ENCODE data around the gene STX16. TPM values are rescaled to one million over a fixed set of nuclear protein-coding genes. Genes with fewer than 3 reads are reported as not detected.
"Not testable (repeated sequence)": the region's sequence is repeated elsewhere in the genome, so short reads cannot be mapped to it uniquely, and the experiment has no call there.

STX16 gene
- polyA plus RNA-seq, 6 donors from 2014 or later = 15.7 to 35.7 (median 20.8) TPM

DNA sequence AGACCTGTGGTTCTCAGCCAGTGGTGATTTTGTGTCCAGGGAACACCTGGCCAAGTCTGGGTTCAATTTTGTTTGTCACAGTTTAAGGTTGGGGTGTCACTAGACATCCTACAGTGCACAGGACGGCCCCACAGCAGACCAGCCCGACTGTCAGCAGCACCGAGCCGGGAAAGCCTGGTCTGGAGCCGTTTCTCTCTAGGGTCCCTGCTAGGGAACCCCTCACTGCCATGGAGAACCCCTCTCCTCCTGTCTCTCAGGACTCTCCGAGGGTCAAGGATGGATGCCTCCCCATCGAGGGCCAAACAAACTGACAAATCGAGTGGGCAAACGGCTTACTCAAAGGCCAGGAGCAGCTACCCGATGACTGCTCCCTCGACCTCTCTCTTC, 15.8 kb upstream of the STX16 start:
- no peak for ATAC-seq (ENCODE audit: low read depth in 2 of 2)
- peak overlapping the region in 5 of 8 donors; percentile 59 to 88 (median 80) for H3K4me3 Mint-ChIP-seq
- H3K9me3 Mint-ChIP-seq = no peaks in the 10 kb centered on the region
- peaks cover 48 to 72% (median 62%) of the 10 kb centered on the region in 3 donors for H3K27me3 Mint-ChIP-seq
- DNase-seq = no peak
- H3K36me3 Mint-ChIP-seq = no peaks in the 10 kb centered on the region
- peaks cover 3 to 16% (median 13%) of the 10 kb centered on the region in 3 donors for H3K4me1 Mint-ChIP-seq
- H3K27ac Mint-ChIP-seq = peak overlapping the region in 1 of 6 donors; percentile 63

DNA sequence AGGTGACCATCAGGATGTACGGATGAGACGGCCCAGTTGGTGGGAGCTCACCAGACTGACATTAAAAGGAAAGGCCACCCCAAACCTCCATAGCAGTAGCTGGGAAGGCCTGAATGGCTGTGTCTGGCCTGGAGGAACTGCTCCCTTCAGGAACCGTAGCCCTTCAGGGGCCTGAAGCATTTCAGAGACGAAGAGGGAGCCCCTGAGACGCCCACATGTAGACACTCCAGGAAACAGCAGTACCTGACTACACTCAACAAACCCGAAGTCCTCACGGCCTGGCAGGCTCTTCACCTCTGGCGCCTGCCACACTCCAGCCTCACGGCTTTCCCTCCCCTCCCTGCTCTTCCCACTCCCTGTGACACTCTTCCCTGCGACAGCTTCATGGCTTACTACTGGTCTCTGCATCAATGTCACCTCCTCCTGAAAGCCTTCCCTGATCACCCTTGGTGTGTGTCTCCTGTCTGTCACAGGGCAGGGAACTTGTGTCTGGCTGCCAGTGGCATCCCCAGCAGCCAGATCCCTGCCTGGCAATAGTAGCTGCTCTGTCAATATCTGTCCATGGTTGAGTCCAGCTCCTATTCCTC, 14.6 kb upstream of the STX16 start:
- no peaks in the 10 kb centered on the region for H3K9me3 Mint-ChIP-seq
- no peaks in the 10 kb centered on the region for H3K36me3 Mint-ChIP-seq
- no peak overlapping the region for H3K4me3 Mint-ChIP-seq
- H3K27ac Mint-ChIP-seq = no peak overlapping the region
- no peak for DNase-seq
- H3K4me1 Mint-ChIP-seq = peaks cover 3 to 16% (median 13%) of the 10 kb centered on the region in 3 donors
- ATAC-seq (ENCODE audit: low read depth in 2 of 2) = no peak
- peaks cover 59 to 74% (median 63%) of the 10 kb centered on the region in 3 donors for H3K27me3 Mint-ChIP-seq

DNA sequence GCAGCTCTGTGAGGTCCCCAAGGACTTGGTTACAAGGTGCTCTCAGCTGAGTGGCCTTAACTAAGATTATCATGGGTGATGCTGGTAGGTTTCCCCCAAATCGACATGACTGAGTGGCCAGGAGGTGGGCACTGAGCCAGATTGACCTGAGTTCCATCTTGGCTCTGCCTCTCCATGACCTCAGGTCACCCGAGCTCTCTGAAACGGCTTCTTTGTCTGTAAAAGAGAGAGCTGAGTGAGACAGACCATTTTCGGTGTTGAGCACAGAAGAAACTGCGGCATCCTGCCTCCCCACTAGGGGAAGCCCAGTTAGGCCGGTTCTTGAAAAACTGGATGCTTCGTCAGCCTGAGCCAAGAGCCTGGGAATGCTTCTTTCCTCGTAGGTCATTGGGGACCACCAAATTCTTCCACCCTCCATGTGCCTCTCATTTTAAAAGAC, 14.1 kb upstream of the STX16 start:
- DNase-seq = no peak
- H3K27ac Mint-ChIP-seq = no peak overlapping the region
- peaks cover 57 to 73% (median 64%) of the 10 kb centered on the region in 3 donors for H3K27me3 Mint-ChIP-seq
- ATAC-seq (ENCODE audit: low read depth in 2 of 2) = no peak
- no peaks in the 10 kb centered on the region for H3K9me3 Mint-ChIP-seq
- H3K36me3 Mint-ChIP-seq = no peaks in the 10 kb centered on the region
- peaks cover 3 to 16% (median 13%) of the 10 kb centered on the region in 3 donors for H3K4me1 Mint-ChIP-seq
- H3K4me3 Mint-ChIP-seq = no peak overlapping the region

DNA sequence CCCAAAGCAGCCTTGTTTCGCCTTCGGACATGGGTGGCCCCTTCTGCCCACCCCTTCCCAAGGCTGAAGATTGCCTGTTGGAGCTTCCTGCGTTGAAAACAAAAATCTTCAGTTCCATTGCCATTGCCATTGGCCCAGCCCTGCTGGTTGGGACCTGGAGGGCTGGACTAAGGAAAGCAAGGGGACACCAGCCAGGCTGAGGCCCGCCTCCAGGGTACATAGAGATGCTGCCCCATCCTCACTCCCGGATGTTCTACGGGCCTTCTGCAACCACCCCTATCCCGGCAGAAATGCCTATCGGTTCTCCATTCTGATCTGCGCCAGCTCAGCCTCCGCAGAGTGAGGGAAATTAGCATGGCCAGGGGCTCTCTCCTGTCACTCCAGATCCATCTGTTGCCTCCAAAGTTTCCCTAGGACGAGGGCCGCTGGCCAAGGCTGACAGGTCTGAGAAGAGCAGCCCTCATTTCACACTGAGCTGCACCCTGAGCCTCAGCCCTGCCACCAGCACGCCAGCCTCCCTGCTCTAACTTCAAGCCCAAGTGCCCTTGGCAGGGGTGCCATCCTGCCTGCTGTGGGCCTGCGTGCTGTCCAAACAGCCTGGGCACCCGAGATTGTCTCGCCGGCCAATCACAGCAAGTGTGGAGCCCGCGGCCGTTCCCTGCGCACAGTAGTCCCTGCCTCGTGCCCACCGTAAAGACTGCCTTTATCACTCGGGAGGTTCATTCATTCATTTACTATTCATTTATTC, 13.4 kb upstream of the STX16 start:
- Mint-ChIP-seq H3K27me3 (peaks cover 56 to 73% (median 64%) of the 10 kb centered on the region in 3 donors), H3K27ac (peak overlapping the region in 1 of 6 donors; percentile 65)

DNA sequence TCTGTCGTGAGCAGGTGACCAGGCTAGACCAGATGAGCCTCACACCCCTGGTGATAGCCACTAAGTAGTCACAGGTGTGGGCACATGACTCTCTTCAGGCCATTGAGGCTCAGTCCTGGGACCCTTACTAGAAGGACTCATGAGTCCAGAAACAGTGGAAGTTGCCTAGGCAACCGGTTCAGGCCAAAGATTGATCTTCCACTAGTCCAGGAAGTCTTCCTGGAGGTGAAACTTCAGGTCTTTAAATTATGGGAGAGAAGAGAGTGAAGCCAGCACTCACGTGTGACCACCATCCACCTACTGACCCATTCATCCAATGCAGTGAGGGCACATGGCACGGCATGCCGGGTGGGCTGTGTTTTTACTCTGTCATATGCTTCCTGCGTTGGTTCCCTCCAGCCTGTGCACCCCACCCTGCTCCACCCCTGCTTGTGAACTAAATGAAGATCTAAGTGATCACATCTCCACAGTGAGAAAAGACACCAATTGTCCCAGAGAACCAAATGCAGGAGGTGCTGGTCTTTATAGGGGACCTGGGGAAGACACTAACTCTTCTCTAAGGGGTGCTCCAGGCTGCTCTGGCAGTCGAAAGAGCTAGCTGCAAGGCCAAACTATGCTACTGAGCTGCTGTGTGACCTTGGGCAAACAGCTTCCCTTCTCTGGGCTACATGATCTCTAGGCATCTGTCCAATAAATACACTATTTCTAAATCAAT, 12.5 kb upstream of the STX16 start:
- Mint-ChIP-seq H3K4me1 (peaks cover 3 to 16% (median 13%) of the 10 kb centered on the region in 3 donors), H3K4me3 (no peak overlapping the region), H3K27ac (no peak overlapping the region), H3K36me3 (no peaks in the 10 kb centered on the region), H3K9me3 (no peaks in the 10 kb centered on the region), H3K27me3 (peaks cover 50 to 75% (median 66%) of the 10 kb centered on the region in 3 donors)
- ATAC-seq (ENCODE audit: low read depth in 2 of 2) (no peak), DNase-seq (no peak)

More for the DNA sequence above, 13.4 kb upstream of the STX16 start:
- DNase-seq (no peak), ATAC-seq (ENCODE audit: low read depth in 2 of 2) (no peak)
- Mint-ChIP-seq H3K36me3 (no peaks in the 10 kb centered on the region), H3K4me3 (no peak overlapping the region), H3K4me1 (peaks cover 3 to 16% (median 13%) of the 10 kb centered on the region in 3 donors), H3K9me3 (no peaks in the 10 kb centered on the region)

DNA sequence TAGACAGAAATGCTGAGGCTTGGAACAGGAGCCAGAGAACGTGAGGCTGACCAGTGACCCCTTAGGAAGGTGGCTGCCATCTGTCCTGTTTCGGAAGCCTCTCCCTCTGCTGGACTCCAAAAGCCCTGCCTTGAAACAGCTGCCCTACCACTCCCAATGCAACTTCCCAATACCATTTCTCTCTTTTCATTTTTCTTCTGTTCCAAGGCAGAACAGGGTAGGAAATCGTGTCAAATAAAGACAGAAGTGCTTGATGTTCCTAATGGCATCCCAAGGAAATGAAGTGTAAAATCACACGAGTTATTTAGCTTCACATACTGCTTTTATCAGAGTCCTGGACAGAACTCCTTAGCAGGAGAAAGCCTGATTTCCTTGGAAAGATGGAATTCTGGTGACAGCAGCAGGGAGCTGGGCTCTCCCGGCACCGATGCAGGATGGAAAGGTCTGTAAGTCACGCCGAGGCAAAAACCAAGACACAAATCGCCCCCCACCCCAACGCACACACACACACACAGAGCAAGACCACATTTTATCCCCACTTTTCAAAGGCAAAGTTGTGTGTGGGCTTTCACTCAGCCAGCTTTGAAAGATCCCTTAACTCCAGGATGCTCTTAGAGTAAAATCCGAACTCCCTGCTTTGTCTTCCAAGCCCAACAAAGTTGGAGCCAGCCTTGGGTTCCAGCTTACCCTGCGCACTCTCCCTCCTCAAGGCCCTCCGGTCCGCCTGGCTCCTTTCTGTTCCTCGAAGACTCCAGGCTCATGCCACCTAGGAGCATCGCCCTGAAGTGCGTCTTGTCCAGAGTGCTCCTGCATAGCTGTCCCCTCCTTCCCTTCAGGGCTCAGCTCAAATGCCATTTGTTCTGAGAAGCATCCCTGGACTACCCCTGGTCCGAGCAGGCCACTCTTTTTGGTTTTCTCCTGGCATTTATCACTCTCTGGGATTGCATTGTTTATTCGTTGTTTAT, 11.6 kb upstream of the STX16 start:
- ATAC-seq (ENCODE audit: low read depth in 2 of 2) (no peak), DNase-seq (no peak)
- H3K27ac Mint-ChIP-seq = no peak overlapping the region
- H3K9me3 Mint-ChIP-seq = no peaks in the 10 kb centered on the region
- H3K4me1 Mint-ChIP-seq = peaks cover 3 to 9% (median 7%) of the 10 kb centered on the region in 3 donors
- H3K27me3 Mint-ChIP-seq = peaks cover 49 to 79% (median 70%) of the 10 kb centered on the region in 3 donors
- no peaks in the 10 kb centered on the region for H3K36me3 Mint-ChIP-seq
- H3K4me3 Mint-ChIP-seq = no peak overlapping the region

DNA sequence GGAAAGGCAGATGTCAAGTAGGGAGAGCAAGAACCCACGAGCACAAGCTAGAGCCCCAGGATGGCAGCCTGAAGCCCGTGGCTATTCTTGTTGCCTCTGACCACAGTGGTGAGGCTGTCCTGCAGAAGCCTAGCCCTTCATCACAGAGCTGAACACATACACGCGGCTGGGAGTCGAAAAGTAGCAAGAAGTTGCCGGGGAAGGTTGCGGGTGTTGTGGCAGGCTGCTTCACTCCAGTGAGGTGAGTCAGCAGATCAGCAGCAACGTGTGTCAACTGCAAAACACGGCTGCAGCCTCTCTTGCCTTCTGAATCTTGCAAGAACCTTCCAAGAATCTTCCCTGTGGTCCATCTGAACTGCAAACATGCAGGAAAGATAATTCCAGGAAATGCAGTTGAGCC, 10.6 kb upstream of the STX16 start:
- H3K36me3 Mint-ChIP-seq = no peaks in the 10 kb centered on the region
- no peaks in the 10 kb centered on the region for H3K9me3 Mint-ChIP-seq
- no peak for DNase-seq
- no peak for ATAC-seq (ENCODE audit: low read depth in 2 of 2)
- H3K27ac Mint-ChIP-seq = no peak overlapping the region
- peaks cover 46 to 77% (median 70%) of the 10 kb centered on the region in 3 donors for H3K27me3 Mint-ChIP-seq
- H3K4me1 Mint-ChIP-seq = peaks cover 0 to 3% (median 0%) of the 10 kb centered on the region in 3 donors
- no peak overlapping the region for H3K4me3 Mint-ChIP-seq

DNA sequence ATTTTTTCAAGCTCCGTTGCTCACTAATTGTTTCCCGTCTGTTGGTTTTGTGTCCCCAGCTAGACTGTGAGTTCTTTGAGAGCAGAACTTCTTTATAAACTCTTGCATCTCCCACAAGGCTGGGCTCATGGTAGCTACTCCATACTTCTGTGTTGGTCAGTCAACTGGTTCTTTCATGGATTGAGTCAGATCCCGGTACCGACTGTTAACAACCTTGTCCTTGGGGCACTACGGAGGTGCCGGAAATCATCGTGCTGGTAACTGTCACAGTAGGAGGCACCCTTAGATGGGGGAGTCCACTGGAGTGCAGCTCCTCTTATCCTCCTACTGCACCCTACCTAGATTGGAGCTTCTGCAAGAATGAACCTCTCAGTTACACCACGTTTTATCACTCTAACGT, 8.6 kb upstream of the STX16 start:
- no peaks in the 10 kb centered on the region for H3K4me1 Mint-ChIP-seq
- no peaks in the 10 kb centered on the region for H3K9me3 Mint-ChIP-seq
- H3K4me3 Mint-ChIP-seq = peak overlapping the region in 1 of 8 donors; percentile 18
- no peaks in the 10 kb centered on the region for H3K36me3 Mint-ChIP-seq
- DNase-seq (no peak), ATAC-seq (ENCODE audit: low read depth in 2 of 2) (no peak)
- peaks cover 38 to 69% (median 66%) of the 10 kb centered on the region in 3 donors for H3K27me3 Mint-ChIP-seq
- peak overlapping the region in 1 of 6 donors; percentile 3 for H3K27ac Mint-ChIP-seq

DNA sequence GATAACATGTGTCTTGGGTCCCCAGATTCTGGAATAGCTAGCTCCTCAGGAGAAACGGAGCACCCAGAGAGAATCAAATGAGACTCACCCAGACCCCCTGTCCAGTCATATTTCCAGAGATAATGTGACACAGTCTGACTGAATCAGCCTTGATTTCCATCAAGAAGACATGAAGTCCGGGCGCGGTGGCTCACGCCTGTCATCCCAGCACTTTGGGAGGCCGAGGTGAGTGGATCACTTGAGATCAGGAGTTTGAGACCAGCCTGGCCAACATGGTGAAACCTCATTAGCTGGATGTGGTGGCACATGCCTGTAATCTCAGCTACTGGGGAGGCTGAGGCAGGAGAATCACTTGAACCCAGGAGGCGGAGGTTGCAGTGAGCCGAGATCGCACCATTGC, 8.2 kb upstream of the STX16 start:
- not testable (repeated sequence) for H3K27ac Mint-ChIP-seq

DNA sequence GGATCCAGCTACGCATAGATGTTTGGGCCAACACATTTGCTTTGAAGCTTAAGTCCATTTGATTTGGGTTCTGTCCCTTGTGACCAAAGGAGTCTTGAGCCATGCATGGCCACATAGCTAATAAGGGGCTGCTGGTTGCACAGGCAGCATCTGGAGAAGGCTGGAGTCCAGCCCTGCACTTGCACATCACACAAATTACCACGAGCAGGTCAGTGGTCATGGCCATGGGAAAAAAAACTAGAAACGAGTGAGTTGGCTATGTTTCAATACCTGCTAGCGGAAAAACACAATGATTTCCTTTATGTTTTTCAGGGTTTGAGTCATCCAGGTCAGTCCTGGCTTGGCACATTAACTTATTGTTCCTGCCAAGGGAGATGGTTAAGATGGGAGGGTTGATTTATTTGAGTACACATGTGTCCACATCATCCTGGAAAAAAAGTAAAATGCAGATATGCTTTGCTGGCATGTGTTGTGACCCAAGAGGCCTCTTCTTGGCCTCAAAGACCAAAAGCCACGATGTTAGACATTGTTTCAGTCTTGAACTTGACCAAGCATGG, 5.6 kb upstream of the STX16 start:
- no peaks in the 10 kb centered on the region for H3K9me3 Mint-ChIP-seq
- ATAC-seq (ENCODE audit: low read depth in 2 of 2) = no peak
- H3K27ac Mint-ChIP-seq = no peak overlapping the region
- no peaks in the 10 kb centered on the region for H3K36me3 Mint-ChIP-seq
- H3K4me1 Mint-ChIP-seq = peaks cover 6 to 9% (median 6%) of the 10 kb centered on the region in 3 donors
- H3K27me3 Mint-ChIP-seq = peaks cover 17 to 40% (median 36%) of the 10 kb centered on the region in 3 donors
- H3K4me3 Mint-ChIP-seq = peak overlapping the region in 2 of 8 donors; percentile 21 to 48
- no peak for DNase-seq

More for the DNA sequence above, 8.2 kb upstream of the STX16 start:
- H3K4me1 Mint-ChIP-seq; H3K36me3 Mint-ChIP-seq; H3K4me3 Mint-ChIP-seq; ATAC-seq (ENCODE audit: low read depth in 2 of 2); H3K9me3 Mint-ChIP-seq; DNase-seq: not testable (repeated sequence)
- H3K27me3 Mint-ChIP-seq = peaks cover 38 to 66% (median 62%) of the 10 kb centered on the region in 3 donors

DNA sequence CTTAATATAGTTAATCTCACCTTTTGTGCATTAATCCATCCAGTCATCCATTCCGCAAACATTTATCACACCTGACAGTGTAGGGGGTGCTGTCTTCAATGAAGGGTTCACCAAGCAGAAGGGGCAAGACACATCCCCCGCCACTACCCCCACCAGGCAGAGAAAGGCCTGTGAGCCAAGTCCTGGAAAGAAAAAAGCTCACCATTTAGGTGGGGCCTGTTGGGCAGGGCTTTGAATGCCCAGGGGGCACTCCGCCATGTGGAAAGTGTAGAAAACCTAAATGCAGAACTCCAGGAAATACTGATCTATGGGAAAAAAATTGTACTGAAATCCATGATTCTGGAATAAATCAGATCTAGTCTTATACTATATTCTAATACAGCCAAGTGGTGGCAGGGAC, 4.8 kb upstream of the STX16 start:
- Mint-ChIP-seq H3K36me3 (no peaks in the 10 kb centered on the region), H3K4me1 (peaks cover 6 to 12% (median 11%) of the 10 kb centered on the region in 3 donors), H3K4me3 (peak overlapping the region in 1 of 8 donors; percentile 81), H3K9me3 (no peaks in the 10 kb centered on the region), H3K27me3 (peaks cover 10 to 32% (median 30%) of the 10 kb centered on the region in 3 donors), H3K27ac (no peak overlapping the region)
- ATAC-seq (ENCODE audit: low read depth in 2 of 2) (no peak), DNase-seq (no peak)

DNA sequence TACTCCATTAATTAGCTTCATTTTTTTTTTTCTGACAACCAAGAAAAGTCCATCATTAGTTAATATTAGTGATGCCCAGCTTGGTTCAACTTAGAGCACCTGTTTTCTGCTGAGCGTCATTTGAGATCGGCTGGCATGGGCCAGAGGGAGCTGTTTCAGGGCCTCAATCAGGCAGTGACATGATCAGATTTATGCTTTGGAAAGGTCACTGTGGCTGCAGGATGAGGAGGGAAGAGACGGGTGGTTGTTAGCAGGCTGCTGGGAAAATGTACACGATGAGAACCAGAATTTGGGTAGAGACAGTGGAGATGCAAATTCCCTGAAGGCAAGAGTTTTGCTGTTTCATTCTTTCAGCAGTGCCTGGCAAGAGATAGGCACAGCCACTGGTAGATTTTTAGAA, 4.4 kb upstream of the STX16 start:
- Mint-ChIP-seq H3K27me3 (peaks cover 6 to 30% (median 25%) of the 10 kb centered on the region in 3 donors), H3K9me3 (no peaks in the 10 kb centered on the region), H3K4me3 (peak overlapping the region in 1 of 8 donors; percentile 81), H3K4me1 (peaks cover 9 to 16% (median 16%) of the 10 kb centered on the region in 3 donors), H3K36me3 (no peaks in the 10 kb centered on the region), H3K27ac (peak overlapping the region in 1 of 6 donors; percentile 15)
- no peak for DNase-seq
- no peak for ATAC-seq (ENCODE audit: low read depth in 2 of 2)
